SK-N-MC (cell line): Measurements from ENCODE around the gene VPS4B.

Experiments used
- EZH2 ChIP-seq: fragments of 200-600 bp; sonication (generic); IDR thresholded peaks from one replicate; pipeline ENCODE4 v1.6.1; 2017; ENCODE audit warnings: antibody characterized with exemption
- FOXP2 ChIP-seq: optimal IDR thresholded peaks from 2 replicates; pipeline ENCODE3; 2011; ENCODE audit warnings: mild to moderate bottlenecking, moderate library complexity; ENCODE audit not compliant: insufficient read depth; ENCODE audit errors: extremely low read length, control extremely low read depth
- POLR2AphosphoS5 ChIP-seq: IDR thresholded peaks from 2 replicates; pipeline ENCODE4 v1.6.1; 2012; ENCODE audit warnings: mild to moderate bottlenecking, low read depth, low read length, borderline replicate concordance

GRCh38 chr18:63454497-63454896, 32.2 kb upstream of the VPS4B start:
- no peak for TF ChIP-seq EZH2
- TF ChIP-seq POLR2AphosphoS5: no peak
- TF ChIP-seq FOXP2: no peak
